NCI-H1105 (cell line): ENCODE data around the gene ITPR2.
"Not testable (repeated sequence)": the region's sequence is repeated elsewhere in the genome, so short reads cannot be mapped to it uniquely, and the experiment has no call there.

Source experiments
- DNase-seq: peaks from one replicate; lab custom pipeline; 2025; lab: John Stamatoyannopoulos, UW

Gene ITPR2

DNA sequence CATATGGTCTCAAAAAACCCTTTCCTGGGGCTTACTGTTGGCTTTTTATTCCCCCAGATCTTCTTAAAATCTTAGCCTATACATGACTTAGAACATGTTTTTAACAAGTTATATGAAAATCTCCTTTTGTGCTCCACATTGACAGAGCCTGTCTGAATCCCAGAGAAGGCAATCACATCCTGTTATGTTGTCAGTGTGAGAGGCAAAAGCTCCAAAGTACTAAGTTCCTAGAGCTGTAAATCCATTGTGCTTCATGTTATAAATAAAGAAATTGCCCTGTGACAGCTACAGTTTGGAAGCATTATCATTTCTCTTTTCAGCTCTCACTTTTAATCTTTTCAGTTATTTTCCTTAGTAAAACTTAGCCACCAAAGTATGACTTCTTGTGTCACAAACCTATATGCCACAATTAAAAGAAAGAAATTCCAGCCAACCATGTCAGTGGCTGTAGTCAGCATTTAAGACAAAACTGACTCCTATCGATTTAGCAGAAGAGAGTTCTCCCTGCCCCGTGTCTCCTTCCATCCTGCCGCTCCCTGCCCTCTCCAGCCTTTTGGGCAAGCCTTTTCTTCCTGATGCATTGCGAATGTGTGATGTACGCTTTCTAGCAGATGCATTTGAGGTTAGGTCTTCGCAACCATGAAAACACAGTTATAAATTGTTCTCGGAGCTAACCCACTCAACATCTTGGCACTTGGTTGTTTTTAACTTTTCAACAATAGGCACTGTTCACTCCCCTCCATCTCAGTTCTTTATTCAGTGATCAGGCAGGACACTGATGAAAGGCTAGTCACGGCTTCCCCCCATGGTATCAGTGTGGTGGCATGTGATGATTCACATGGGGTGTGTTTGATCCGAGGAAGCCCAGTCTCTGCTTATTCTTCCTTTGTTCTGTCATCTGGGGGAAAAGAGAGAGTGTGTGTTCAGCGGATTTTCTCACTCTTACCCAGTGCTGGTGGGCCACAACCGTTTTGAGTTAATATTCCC, 494.1 kb downstream of the ITPR2 start:
- DNase-seq: no peak

GRCh38 chr12:26335651-26336050, 497.3 kb downstream of the ITPR2 start:
- no peak for DNase-seq

- no peak for DNase-seq
Observed at GRCh38 chr12:26334621-26335124, 498.3 kb downstream of the ITPR2 start.

GRCh38 chr12:26331960-26332359, 501.0 kb downstream of the ITPR2 start:
- DNase-seq: no peak

- DNase-seq: no peak
Observed at GRCh38 chr12:26331136-26331535, 501.9 kb downstream of the ITPR2 start.

DNA sequence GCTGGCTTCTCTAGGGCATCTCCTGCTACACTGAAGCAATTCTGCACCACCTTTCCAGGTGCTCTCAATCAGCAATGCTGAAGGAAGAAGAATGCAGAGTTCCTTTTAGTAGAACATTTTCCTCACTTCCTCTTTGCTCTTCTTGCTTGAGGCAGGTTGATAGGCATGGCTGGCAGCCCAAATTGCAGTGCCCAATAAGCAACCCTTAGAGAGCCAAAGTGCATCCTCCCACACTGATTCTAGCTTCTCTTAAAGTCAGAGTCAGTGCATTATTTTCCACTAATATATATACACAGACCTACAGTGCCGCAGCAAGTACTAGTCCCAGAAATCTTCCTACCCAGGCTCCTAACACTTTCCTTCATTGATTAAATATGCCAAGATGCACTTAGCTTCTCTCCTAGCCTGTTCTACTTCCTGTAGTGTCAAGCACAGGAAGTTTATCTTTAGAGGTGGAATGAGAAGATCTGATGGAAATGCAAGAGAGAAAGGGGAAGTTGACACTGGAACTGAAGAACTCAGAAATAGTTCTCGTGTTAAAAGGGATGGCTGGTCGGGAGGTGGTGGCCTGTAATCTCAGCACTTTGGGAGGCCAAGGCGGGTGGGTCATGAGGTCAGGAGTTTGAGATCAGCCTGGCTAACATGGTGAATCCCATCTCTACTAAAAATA, 504.9 kb downstream of the ITPR2 start:
- no peak for DNase-seq

- no peak for DNase-seq
Observed at GRCh38 chr12:26323673-26324072, 509.3 kb downstream of the ITPR2 start.

DNA sequence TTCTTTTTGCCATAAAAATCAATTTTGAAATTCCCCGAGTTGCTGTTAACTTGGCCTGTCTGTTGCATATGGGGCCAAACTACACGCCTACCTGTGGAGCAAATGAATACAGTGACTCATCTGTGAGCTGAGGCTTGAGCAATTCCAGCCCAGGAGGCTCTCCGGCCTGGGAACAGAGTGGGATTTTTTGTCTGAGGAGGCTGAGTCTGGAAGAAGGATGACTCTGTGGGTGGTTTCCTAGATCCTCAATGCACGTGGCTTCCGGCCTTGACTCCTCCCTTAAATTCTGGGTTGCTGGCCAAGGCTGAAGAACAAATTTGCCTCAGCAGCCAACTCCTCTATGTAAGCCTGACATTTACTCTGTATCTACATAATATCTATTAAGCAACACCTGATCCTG, 513.5 kb downstream of the ITPR2 start:
- no peak for DNase-seq

DNA sequence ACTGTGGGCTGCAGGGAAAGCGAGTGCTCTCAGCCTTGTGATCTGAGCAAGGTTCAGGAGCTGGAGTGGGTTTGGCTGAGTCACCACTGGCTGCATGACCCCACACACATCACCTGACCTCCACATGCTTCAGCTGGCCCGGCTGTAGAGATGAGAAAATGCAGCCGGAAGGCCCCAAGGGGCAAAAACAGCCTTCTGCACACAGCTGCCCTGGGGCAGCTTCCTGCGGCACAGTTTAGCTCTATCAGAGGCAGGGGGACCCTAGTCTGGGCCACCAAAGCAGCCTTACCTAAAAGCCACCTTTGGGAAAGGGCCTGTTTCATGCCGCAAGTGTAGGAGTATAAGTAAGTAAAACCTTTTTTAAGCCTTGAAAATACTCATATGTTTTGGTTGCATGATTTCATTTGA, 514.3 kb downstream of the ITPR2 start:
- no peak for DNase-seq

DNA sequence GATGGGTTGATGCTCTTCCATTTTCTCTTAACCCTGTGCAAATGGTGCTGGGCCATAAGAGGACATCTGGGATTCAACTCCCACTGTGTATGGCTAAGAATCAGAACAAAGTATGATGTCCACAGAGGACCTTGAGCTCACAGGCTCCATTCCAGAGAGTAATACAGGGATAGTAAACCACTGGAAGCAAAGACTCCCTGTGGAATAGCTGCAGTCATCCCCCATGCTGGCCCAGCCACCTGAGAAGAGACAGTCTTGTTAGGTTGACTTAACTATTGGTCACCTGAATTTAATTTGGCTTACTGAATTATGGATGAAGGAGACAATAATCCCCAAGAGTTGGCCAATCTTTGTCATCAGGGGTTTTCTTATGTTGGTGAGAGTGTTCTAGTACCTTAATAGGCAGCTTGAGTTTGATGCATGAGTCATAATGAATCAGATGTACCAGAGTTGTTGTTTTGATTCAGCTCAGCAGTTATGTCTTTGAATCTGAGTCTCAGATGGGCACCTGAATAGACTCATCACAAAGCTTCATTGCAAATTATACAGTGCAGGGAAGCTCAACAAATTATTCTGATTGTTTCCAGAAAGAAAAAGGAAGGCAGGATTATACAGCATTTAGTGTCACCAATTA, 514.9 kb downstream of the ITPR2 start:
- DNase-seq: no peak

- not testable (repeated sequence) for DNase-seq
Observed at GRCh38 chr12:26314103-26314502, 518.9 kb downstream of the ITPR2 start.

DNA sequence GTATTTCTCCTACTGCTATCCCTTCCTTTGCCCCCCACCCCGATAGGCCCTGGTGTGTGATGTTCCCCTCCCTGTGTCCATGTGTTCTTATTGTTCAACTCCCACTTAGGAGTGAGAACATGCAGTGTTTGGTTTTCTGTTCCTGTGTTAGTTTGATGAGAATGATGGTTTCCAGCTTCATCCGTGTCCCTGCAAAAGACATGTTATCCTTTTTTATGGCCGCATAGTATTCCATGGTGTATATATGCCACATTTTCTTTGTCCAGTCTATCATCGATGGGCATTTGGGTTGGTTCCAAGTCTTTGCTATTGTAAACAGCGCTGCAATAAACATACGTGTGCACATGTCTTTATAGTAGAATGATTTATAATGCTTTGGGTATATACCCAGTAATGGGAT, 522.5 kb downstream of the ITPR2 start:
- DNase-seq: not testable (repeated sequence)

GRCh38 chr12:26309634-26310033, 523.4 kb downstream of the ITPR2 start:
- DNase-seq: no peak

DNA sequence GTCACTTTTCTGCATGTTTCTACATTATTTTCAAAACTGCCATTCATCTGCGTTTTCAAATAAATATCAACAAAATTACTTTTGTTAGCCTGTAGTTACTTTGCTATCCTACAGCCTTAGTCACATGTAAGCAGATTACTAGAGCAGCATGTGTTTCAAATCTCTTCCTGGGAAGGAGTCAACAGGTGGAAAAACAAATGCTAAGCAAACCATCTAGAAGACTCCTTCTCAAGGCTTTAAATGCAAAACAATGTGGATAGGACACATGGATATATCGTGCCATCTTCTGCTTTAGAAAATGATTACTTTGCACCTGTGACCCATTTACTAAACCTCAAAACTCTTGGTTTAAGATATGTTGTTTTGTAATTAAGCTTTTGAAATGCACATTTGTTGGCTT, 528.7 kb downstream of the ITPR2 start:
- DNase-seq: no peak

DNA sequence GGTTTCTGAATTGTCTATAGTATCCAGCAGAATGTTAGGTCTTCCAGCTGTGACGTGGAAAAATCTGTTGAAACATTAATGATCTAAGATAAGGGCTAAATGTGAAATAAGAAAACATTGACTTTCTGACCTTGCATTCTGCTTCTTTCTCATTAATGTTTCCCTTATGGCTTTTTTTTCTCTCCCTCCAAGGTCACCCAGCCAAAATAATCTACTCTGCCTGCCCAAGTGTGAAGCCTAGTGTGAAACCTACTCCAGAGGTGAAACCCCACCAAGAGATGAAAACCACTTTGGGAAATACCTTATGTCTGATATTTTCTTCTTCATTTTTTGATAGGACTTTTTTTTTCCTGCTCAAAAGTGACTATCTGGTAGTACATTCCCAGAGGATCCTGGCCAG, 529.6 kb downstream of the ITPR2 start:
- no peak for DNase-seq

DNA sequence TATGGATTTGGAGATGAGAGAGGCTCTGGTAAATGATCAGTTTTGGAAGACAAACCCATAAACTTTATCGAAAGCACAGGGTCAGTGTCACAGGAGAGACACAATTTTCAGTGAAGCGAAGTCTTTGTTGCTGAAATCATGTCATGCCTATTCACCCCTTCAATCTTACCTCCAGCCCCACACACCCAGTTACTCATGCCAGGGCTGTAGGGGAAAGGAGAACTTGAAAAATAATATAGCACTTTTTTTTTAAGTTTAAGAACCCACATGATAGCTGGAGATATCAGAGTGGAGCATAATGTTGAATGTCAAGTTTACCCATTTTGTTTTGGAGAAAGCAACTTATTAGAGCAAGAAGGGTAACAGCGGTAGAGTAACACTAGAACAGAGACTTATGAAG, 530.2 kb downstream of the ITPR2 start:
- DNase-seq: no peak

DNA sequence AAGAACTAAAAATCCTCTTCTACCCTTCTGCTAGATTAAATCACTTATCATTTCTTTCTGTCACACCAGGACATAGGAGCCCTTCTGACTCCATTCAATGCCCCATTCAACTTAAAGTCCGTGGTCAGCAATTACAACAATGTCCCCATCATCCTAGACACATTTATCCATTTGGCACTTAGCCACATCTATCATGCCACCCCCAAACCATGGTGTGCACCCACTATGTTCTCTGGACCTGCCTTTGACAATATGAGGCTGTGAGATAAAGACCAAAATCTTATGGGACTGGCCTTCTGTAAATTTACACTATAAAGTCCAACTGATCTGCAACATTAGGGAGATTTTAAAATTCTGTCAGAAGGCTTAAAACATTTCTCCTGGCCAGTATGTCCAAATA, 533.2 kb downstream of the ITPR2 start:
- DNase-seq: no peak

DNA sequence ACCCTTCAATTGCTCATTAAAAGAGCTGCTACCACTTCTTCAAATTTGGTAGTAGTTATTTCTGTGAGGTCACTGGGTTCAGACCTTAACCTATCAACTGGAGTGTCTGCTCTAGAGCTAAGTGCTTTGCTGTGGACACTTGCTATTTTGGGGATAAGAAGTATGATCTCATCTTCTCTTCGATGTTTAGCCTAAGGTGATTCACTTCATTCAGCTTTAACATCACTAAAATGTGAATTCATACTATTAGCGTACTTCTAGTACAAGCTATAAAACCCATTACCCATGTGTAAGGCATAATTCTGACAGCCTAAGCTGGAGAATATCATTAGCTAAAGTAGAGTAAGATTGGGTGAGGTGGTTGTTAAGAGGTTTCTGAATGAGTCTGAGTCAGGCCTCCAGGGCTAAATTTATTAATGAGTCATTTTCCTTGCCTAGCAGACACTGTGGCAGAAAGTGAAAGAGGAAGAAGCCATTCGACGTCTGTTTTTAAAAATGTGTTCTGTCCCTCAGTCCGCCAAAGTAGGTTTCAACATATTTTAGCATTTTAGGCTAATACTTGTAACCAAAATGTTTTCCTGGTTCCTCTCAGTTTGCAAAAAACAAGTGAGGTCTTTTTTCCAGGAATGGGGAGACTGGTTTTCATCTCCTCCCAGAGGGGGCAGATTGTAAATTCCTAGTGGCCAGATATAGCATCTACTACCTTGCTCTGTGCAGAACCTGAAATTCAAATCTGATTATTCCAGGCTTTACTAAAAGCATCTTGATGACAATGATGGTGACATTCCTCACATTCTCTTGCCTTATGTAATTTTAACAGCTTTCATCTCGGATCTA, 534.0 kb downstream of the ITPR2 start:
- DNase-seq: no peak

DNA sequence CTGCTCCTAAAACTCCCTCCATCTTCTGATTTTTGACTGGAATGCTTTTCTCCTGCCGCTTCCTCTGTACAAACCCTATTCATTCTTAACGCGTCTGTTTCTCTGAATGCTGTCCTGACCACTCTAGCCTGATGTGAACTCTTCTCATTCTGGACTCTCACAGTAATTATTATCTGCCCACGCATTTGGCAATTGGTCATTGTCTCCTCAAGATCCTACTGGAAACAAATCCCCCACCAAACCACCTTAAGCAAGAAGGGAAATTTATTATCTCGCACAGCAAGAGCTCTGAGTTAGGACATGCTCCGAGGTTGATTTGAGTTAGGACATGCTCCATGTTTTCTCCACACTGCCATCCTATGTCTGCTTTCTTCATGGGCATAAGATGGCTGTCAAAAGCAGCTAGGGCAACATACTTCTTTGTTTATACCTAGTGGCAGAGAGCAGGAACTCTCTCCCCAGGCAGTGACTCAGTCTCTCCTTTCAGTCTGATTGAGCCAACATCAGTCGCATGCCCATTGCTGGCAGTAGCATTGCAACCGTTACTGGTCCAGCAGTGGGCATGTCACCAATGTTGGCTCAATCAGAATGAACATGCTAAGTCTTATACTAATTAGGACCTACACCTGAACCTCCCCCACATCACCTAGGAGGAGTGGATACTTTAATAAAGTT, 535.5 kb downstream of the ITPR2 start:
- no peak for DNase-seq

DNA sequence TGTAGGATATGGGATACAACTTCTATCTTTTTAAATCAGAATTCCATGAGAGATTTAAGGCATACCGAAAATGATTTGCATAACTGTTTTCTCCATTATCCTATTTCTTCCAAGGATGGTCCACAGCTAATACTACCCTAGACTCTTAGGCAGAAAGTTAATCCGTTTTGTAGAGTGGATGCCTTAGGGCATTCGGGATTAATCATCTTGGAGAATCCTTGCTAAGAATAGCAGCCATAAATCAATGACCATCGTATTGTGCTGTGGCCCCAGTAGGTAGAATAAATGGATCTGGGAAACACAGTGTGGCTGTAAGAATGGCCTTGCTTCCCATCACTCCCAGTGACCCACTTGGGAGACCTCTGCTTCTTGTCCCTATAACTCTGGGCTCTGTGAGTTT, 538.0 kb downstream of the ITPR2 start:
- no peak for DNase-seq

GRCh38 chr12:26293612-26294011, 539.4 kb downstream of the ITPR2 start:
- DNase-seq: no peak
